ENCODE measurements around the gene CACNG6.

CACNG6 gene

GRCh38 chr19:53982611-53983010, 8.8 kb upstream of the CACNG6 start:
- H3K4me1 ChIP-seq (ENCODE audit: low read length) = no peaks in the 10 kb centered on the region
- no peak overlapping the region for H3K4me3 ChIP-seq (ENCODE audit: low read length)
- no peak overlapping the region for H2AFZ ChIP-seq (ENCODE audit: low read depth, low read length)
- H3K27ac ChIP-seq (ENCODE audit: low read length) = no peak overlapping the region
- H3K9me3 ChIP-seq (ENCODE audit: insufficient read depth, low read length) = 0 out of 2 replicates have a peak, but pooled peaks cover 7% of the 10 kb centered on the region
- no peaks in the 10 kb centered on the region for H3K27me3 ChIP-seq (ENCODE audit: low read depth, low read length)
- no peaks in the 10 kb centered on the region for H3K36me3 ChIP-seq (replicated peaks; ENCODE audit: low read depth, low read length)
- no peak overlapping the region for H3K4me2 ChIP-seq (ENCODE audit: low read length)
- no peaks in the 10 kb centered on the region for H4K20me1 ChIP-seq (ENCODE audit: insufficient read depth, low read length)
- H3K79me2 ChIP-seq (ENCODE audit: low read length) = no peaks in the 10 kb centered on the region
- TF ChIP-seq EZH2phosphoT487 (IDR thresholded peaks at IDR 0.05; ENCODE audit: low read depth) = no peak
- TF ChIP-seq, protein P1, sequence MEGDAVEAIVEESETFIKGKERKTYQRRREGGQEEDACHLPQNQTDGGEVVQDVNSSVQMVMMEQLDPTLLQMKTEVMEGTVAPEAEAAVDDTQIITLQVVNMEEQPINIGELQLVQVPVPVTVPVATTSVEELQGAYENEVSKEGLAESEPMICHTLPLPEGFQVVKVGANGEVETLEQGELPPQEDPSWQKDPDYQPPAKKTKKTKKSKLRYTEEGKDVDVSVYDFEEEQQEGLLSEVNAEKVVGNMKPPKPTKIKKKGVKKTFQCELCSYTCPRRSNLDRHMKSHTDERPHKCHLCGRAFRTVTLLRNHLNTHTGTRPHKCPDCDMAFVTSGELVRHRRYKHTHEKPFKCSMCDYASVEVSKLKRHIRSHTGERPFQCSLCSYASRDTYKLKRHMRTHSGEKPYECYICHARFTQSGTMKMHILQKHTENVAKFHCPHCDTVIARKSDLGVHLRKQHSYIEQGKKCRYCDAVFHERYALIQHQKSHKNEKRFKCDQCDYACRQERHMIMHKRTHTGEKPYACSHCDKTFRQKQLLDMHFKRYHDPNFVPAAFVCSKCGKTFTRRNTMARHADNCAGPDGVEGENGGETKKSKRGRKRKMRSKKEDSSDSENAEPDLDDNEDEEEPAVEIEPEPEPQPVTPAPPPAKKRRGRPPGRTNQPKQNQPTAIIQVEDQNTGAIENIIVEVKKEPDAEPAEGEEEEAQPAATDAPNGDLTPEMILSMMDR (IDR thresholded peaks at IDR 0.05; ENCODE audit: low read depth, low read length) = no peak
- H3K9ac ChIP-seq (ENCODE audit: low read length) = no peak overlapping the region

DNA sequence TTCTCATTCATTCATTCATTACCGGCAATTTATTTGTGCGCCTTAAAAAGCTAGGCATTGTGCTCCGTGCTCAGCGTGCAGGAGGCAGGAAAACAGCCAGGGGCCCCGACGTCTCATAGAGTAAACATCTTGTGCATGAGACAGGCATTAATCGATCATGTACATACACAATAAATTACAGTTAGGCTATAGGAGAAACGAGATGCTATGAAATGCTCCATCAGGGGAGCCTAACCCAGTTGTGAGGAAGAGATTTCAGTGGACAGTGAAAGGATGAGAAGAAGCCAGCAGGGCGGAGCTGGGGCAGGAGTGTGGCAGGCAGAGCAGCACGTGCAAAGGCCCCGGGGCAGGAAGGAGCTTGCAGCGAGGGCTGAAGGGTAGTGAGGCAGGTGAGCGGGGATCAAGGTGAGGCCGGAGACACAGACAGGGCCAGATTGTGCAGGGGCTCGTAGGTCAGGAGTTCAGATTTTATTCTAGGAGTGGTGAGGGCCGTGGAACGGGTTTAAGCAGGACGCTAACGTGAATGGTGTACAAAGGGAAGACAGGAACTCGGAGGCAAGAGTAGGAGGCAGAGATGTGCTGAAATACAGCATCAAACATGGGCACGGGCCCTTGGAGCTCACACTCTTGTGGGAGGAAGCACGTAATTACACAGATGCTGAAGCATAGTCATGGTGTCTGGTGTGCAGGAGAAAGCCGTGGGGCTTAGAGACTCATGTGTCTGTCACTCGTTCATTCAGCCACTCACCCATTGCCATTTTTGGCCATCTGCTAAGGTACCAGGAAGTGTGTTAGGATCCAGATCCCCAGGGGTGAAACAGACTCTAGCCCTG, 7.8 kb upstream of the CACNG6 start:
- Histone ChIP-seq H3K36me3 (replicated peaks; ENCODE audit: low read depth, low read length) (no peaks in the 10 kb centered on the region), H3K4me3 (ENCODE audit: low read length) (no peak overlapping the region), H3K4me1 (ENCODE audit: low read length) (no peaks in the 10 kb centered on the region), H4K20me1 (ENCODE audit: insufficient read depth, low read length) (no peaks in the 10 kb centered on the region), H3K4me2 (ENCODE audit: low read length) (no peak overlapping the region), H3K27me3 (ENCODE audit: low read depth, low read length) (no peaks in the 10 kb centered on the region), H3K27ac (ENCODE audit: low read length) (no peak overlapping the region), H2AFZ (ENCODE audit: low read depth, low read length) (no peak overlapping the region), H3K79me2 (ENCODE audit: low read length) (no peaks in the 10 kb centered on the region), H3K9ac (ENCODE audit: low read length) (no peak overlapping the region), H3K9me3 (ENCODE audit: insufficient read depth, low read length) (0 out of 2 replicates have a peak, but pooled peaks cover 7% of the 10 kb centered on the region)
- no peak for TF ChIP-seq EZH2phosphoT487 (IDR thresholded peaks at IDR 0.05; ENCODE audit: low read depth)
- TF ChIP-seq, protein P1 (IDR thresholded peaks at IDR 0.05; ENCODE audit: low read depth, low read length) = no peak

GRCh38 chr19:53985863-53986262, 5.6 kb upstream of the CACNG6 start:
- H3K9ac ChIP-seq (ENCODE audit: low read length) = no peak overlapping the region
- no peaks in the 10 kb centered on the region for H3K36me3 ChIP-seq (replicated peaks; ENCODE audit: low read depth, low read length)
- no peak overlapping the region for H3K27ac ChIP-seq (ENCODE audit: low read length)
- H3K79me2 ChIP-seq (ENCODE audit: low read length) = no peaks in the 10 kb centered on the region
- 0 out of 2 replicates have a peak, but pooled peaks cover 4% of the 10 kb centered on the region for H3K9me3 ChIP-seq (ENCODE audit: insufficient read depth, low read length)
- no peaks in the 10 kb centered on the region for H3K27me3 ChIP-seq (ENCODE audit: low read depth, low read length)
- no peak overlapping the region for H3K4me2 ChIP-seq (ENCODE audit: low read length)
- no peaks in the 10 kb centered on the region for H4K20me1 ChIP-seq (ENCODE audit: insufficient read depth, low read length)
- TF ChIP-seq, protein P1 (IDR thresholded peaks at IDR 0.05; ENCODE audit: low read depth, low read length) = no peak
- no peak for TF ChIP-seq EZH2phosphoT487 (IDR thresholded peaks at IDR 0.05; ENCODE audit: low read depth)
- no peaks in the 10 kb centered on the region for H3K4me1 ChIP-seq (ENCODE audit: low read length)
- H3K4me3 ChIP-seq (ENCODE audit: low read length) = no peak overlapping the region
- H2AFZ ChIP-seq (ENCODE audit: low read depth, low read length) = no peak overlapping the region

GRCh38 chr19:53988981-53989380, 2.5 kb upstream of the CACNG6 start:
- no peak overlapping the region for H3K4me3 ChIP-seq (ENCODE audit: low read length)
- no peaks in the 10 kb centered on the region for H4K20me1 ChIP-seq (ENCODE audit: insufficient read depth, low read length)
- no peaks in the 10 kb centered on the region for H3K79me2 ChIP-seq (ENCODE audit: low read length)
- no peaks in the 10 kb centered on the region for H3K4me1 ChIP-seq (ENCODE audit: low read length)
- H3K36me3 ChIP-seq (replicated peaks; ENCODE audit: low read depth, low read length) = no peaks in the 10 kb centered on the region
- no peak overlapping the region for H3K27ac ChIP-seq (ENCODE audit: low read length)
- no peak overlapping the region for H3K4me2 ChIP-seq (ENCODE audit: low read length)
- no peaks in the 10 kb centered on the region for H3K9me3 ChIP-seq (ENCODE audit: insufficient read depth, low read length)
- TF ChIP-seq, protein P1 (IDR thresholded peaks at IDR 0.05; ENCODE audit: low read depth, low read length) = no peak
- no peak for TF ChIP-seq EZH2phosphoT487 (IDR thresholded peaks at IDR 0.05; ENCODE audit: low read depth)
- H3K9ac ChIP-seq (ENCODE audit: low read length) = no peak overlapping the region
- H2AFZ ChIP-seq (ENCODE audit: low read depth, low read length) = no peak overlapping the region
- no peaks in the 10 kb centered on the region for H3K27me3 ChIP-seq (ENCODE audit: low read depth, low read length)

Data from OCI-LY3 (cell line).